ENCODE measurements around the gene ROCK2. TPM values are rescaled to one million over a fixed set of nuclear protein-coding genes. Genes with fewer than 3 reads are reported as not detected.

ROCK2 gene
- total RNA-seq, 4 donors from 2014 or later = 21.8 to 54.0 (median 26.6) TPM

GRCh38 chr2:11310212-11310611 is 34.2 kb downstream of the ROCK2 start:
- TF ChIP-seq POLR2A (IDR thresholded peaks at IDR 0.05) (no peak), EP300 (IDR thresholded peaks at IDR 0.05) (no peak), POLR2AphosphoS5 (IDR thresholded peaks at IDR 0.05) (peak in 2 of 3 donors; percentile 29 to 40)
- WGBS = 47% methylated on average over 5 of the region's 5 CpGs
- H3K4me3 ChIP-seq = no peak overlapping the region
- no peaks in the 10 kb centered on the region for H3K36me3 ChIP-seq
- peaks cover 23% of the 10 kb centered on the region for H3K4me1 ChIP-seq
- H3K9me3 ChIP-seq = no peaks in the 10 kb centered on the region
- no peak overlapping the region for H3K27ac ChIP-seq
- H3K27me3 ChIP-seq = no peaks in the 10 kb centered on the region
- DNase-seq (ENCODE audit: low spot score in 2 of 2) = no peak

GRCh38 chr2:11309706-11310105 is 34.7 kb downstream of the ROCK2 start:
- H3K4me3 ChIP-seq = no peak overlapping the region
- H3K27me3 ChIP-seq = no peaks in the 10 kb centered on the region
- no peaks in the 10 kb centered on the region for H3K9me3 ChIP-seq
- no peak for TF ChIP-seq POLR2A (IDR thresholded peaks at IDR 0.05)
- no peak for TF ChIP-seq EP300 (IDR thresholded peaks at IDR 0.05)
- no peak for TF ChIP-seq CTCF (IDR thresholded peaks at IDR 0.05)
- no peak for TF ChIP-seq POLR2AphosphoS5 (IDR thresholded peaks at IDR 0.05)
- 65% methylated on average over 5 of the region's 5 CpGs for WGBS
- DNase-seq (ENCODE audit: low spot score in 2 of 2) = no peak
- H3K27ac ChIP-seq = no peak overlapping the region
- H3K4me1 ChIP-seq = peaks cover 21% of the 10 kb centered on the region
- H3K36me3 ChIP-seq = no peaks in the 10 kb centered on the region

- H3K4me3 ChIP-seq = no peak overlapping the region
- 96% methylated on average over 18 of the region's 18 CpGs for WGBS
- H3K36me3 ChIP-seq = no peaks in the 10 kb centered on the region
- TF ChIP-seq POLR2AphosphoS5 (IDR thresholded peaks at IDR 0.05) (no peak), EP300 (IDR thresholded peaks at IDR 0.05) (no peak), POLR2A (IDR thresholded peaks at IDR 0.05) (no peak), CTCF (IDR thresholded peaks at IDR 0.05) (no peak)
- H3K27me3 ChIP-seq = no peaks in the 10 kb centered on the region
- H3K27ac ChIP-seq = no peak overlapping the region
- DNase-seq (ENCODE audit: low spot score in 2 of 2) = no peak
- H3K9me3 ChIP-seq = no peaks in the 10 kb centered on the region
- H3K4me1 ChIP-seq = peaks cover 21% of the 10 kb centered on the region
Measured at GRCh38 chr2:11307764-11308415, 36.5 kb downstream of the ROCK2 start.

GRCh38 chr2:11305958-11306357 is 38.5 kb downstream of the ROCK2 start:
- DNase-seq (ENCODE audit: low spot score in 2 of 2) = no peak
- WGBS = 49% methylated on average over 1 of the region's 1 CpG

GRCh38 chr2:11305338-11305737 is 39.1 kb downstream of the ROCK2 start:
- TF ChIP-seq CTCF (IDR thresholded peaks at IDR 0.05) (no peak), POLR2A (IDR thresholded peaks at IDR 0.05) (no peak), EP300 (IDR thresholded peaks at IDR 0.05) (no peak), POLR2AphosphoS5 (IDR thresholded peaks at IDR 0.05) (no peak)
- no peaks in the 10 kb centered on the region for H3K36me3 ChIP-seq
- no peaks in the 10 kb centered on the region for H3K9me3 ChIP-seq
- H3K27ac ChIP-seq = no peak overlapping the region
- no peaks in the 10 kb centered on the region for H3K27me3 ChIP-seq
- WGBS = 72% methylated on average over 4 of the region's 4 CpGs
- no peak for DNase-seq (ENCODE audit: low spot score in 2 of 2)
- H3K4me3 ChIP-seq = no peak overlapping the region
- peaks cover 21% of the 10 kb centered on the region for H3K4me1 ChIP-seq

More at GRCh38 chr2:11305958-11306357, 38.5 kb downstream of the ROCK2 start:
- Histone ChIP-seq H3K9me3 (no peaks in the 10 kb centered on the region), H3K36me3 (no peaks in the 10 kb centered on the region), H3K4me1 (peaks cover 21% of the 10 kb centered on the region), H3K4me3 (no peak overlapping the region), H3K27ac (no peak overlapping the region), H3K27me3 (no peaks in the 10 kb centered on the region)
- no peak for TF ChIP-seq POLR2A (IDR thresholded peaks at IDR 0.05)
- no peak for TF ChIP-seq CTCF (IDR thresholded peaks at IDR 0.05)
- TF ChIP-seq POLR2AphosphoS5 (IDR thresholded peaks at IDR 0.05) = no peak
- no peak for TF ChIP-seq EP300 (IDR thresholded peaks at IDR 0.05)
